KBM-7 (cell line): ENCODE results near the gene C1QTNF12.
A peak's percentile ranks its signal among the peaks of the same experiment; 100 is the strongest.

Experiments
- DNase-seq: peaks from one replicate; pipeline ENCODE4 v3.0.0-alpha.2; 2015
- in situ Hi-C: fragments of 300-500 bp; cut with MboI; formaldehyde crosslinking; loops from 2 replicates; pipeline ENCODE4 v1.14.3; 2020; ENCODE audit warnings: low sequenced_read_pairs, low pct_unique_long_range_greater_than_20kb, mixed read lengths

C1QTNF12 gene

GRCh38 chr1:1246577-1247340 is at the start of gene C1QTNF12:
C1QTNF12 (minus strand) TSS chr1:1246722; CDS start chr1:1246690, 32 bp downstream.
- DNase-seq = no peak
- in situ Hi-C loops = loop anchor here (25.0 kb wide), 1 partner anchor 109 kb away; no protein-coding TSS in a partner anchor

GRCh38 chr1:1295154-1295923 is 48.8 kb upstream of the C1QTNF12 start:
- in situ Hi-C loops = no loop called here

GRCh38 chr1:1294250-1294890 is 47.8 kb upstream of the C1QTNF12 start:
- in situ Hi-C loops = no loop called here
- no peak for DNase-seq

More at GRCh38 chr1:1295154-1295923, 48.8 kb upstream of the C1QTNF12 start:
- no peak for DNase-seq

GRCh38 chr1:1293263-1294249 is 47.0 kb upstream of the C1QTNF12 start:
- in situ Hi-C loops = no loop called here
- DNase-seq = no peak

- DNase-seq = no peak
- in situ Hi-C loops = no loop called here
These were observed 46.3 kb upstream of the C1QTNF12 start for GRCh38 chr1:1292851-1293250.

GRCh38 chr1:1292442-1292779 is 45.9 kb upstream of the C1QTNF12 start:
- in situ Hi-C loops = no loop called here
- DNase-seq = no peak

- peak; percentile 66 for DNase-seq
- in situ Hi-C loops = no loop called here
These were observed 45.3 kb upstream of the C1QTNF12 start for GRCh38 chr1:1291548-1292441.

GRCh38 chr1:1291023-1291528 is 44.6 kb upstream of the C1QTNF12 start:
- in situ Hi-C loops = no loop called here

GRCh38 chr1:1290238-1290731 is 43.8 kb upstream of the C1QTNF12 start:
- in situ Hi-C loops = no loop called here

More at GRCh38 chr1:1291023-1291528, 44.6 kb upstream of the C1QTNF12 start:
- DNase-seq = no peak

GRCh38 chr1:1287288-1288110 is 41.0 kb upstream of the C1QTNF12 start:
- no peak for DNase-seq
- in situ Hi-C loops = no loop called here

More at GRCh38 chr1:1290238-1290731, 43.8 kb upstream of the C1QTNF12 start:
- peak; percentile 55 for DNase-seq

GRCh38 chr1:1286313-1287261 is 40.1 kb upstream of the C1QTNF12 start:
- in situ Hi-C loops = no loop called here
- no peak for DNase-seq

GRCh38 chr1:1285611-1286311 is 39.2 kb upstream of the C1QTNF12 start:
- in situ Hi-C loops = no loop called here
- no peak for DNase-seq

- no peak for DNase-seq
- in situ Hi-C loops = no loop called here
These were observed 38.6 kb upstream of the C1QTNF12 start for GRCh38 chr1:1285102-1285571.

GRCh38 chr1:1284221-1285101 is 37.9 kb upstream of the C1QTNF12 start:
- in situ Hi-C loops = no loop called here
- DNase-seq = no peak
